Suprapubic skin (tissue), 3 donors: ENCODE results near the gene ARHGAP32.

Source experiments
- POLR2AphosphoS5 ChIP-seq, 3 donors: sonication (generic); formaldehyde crosslinking; IDR thresholded peaks; one replicate each; pipeline ENCODE4 v1.6.1; 2017; ENCODE audit warnings: antibody characterized with exemption in 3 of 3
- TF ChIP-seq, protein P1 (sequence below), 2 donors: fragments of 200-600 bp in 1 of 2; fragments of 450-650 bp in 1 of 2; sonication (generic) in 1 of 2; IDR thresholded peaks; one replicate each; pipeline ENCODE4 v1.5.1; 2016 to 2019; ENCODE audit warnings: antibody characterized with exemption in 2 of 2, mild to moderate bottlenecking in 1 of 2, moderate library complexity in 1 of 2

DNA sequence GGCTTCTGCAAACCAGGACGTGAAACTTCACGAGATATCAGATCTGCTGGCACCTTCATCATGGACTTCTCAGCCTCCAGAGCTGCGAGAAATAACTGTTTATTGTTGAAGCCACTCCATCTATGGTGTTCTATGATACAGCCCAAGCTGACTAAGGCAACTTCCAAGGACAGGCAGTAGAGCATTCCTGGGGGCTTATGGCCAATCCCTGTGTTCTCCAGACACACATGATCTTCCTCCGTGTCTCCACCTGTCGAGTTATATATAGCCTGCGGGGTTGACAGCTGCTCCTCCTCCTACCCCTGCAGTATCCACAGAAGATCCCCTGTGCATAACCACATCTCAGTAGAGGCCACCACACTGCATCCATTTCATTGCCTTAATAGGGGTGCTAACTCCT, 260.5 kb downstream of the ARHGAP32 start:
- TF ChIP-seq POLR2AphosphoS5 (IDR thresholded peaks at IDR 0.05), result no peak
- TF ChIP-seq, protein P1, sequence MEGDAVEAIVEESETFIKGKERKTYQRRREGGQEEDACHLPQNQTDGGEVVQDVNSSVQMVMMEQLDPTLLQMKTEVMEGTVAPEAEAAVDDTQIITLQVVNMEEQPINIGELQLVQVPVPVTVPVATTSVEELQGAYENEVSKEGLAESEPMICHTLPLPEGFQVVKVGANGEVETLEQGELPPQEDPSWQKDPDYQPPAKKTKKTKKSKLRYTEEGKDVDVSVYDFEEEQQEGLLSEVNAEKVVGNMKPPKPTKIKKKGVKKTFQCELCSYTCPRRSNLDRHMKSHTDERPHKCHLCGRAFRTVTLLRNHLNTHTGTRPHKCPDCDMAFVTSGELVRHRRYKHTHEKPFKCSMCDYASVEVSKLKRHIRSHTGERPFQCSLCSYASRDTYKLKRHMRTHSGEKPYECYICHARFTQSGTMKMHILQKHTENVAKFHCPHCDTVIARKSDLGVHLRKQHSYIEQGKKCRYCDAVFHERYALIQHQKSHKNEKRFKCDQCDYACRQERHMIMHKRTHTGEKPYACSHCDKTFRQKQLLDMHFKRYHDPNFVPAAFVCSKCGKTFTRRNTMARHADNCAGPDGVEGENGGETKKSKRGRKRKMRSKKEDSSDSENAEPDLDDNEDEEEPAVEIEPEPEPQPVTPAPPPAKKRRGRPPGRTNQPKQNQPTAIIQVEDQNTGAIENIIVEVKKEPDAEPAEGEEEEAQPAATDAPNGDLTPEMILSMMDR (IDR thresholded peaks at IDR 0.05), result no peak
